Ishikawa (cell line): ENCODE data around the gene PPM1L.

Source experiments
- CEBPB ChIP-seq: IDR thresholded peaks from 2 replicates; pipeline ENCODE4 v1.6.1; 2012
- CREB1 ChIP-seq: IDR thresholded peaks from 2 replicates; pipeline ENCODE4 v1.6.1; 2012; ENCODE audit warnings: low read depth
- EGR1 ChIP-seq: IDR thresholded peaks from 2 replicates; pipeline ENCODE4 v1.6.1; 2012
- EP300 ChIP-seq: IDR thresholded peaks from 2 replicates; pipeline ENCODE4 v1.6.1; 2012; ENCODE audit warnings: borderline replicate concordance
- FOXM1 ChIP-seq: IDR thresholded peaks from 2 replicates; pipeline ENCODE4 v1.6.1; 2012; ENCODE audit warnings: low read depth, borderline replicate concordance
- MAX ChIP-seq: IDR thresholded peaks from 2 replicates; pipeline ENCODE4 v1.6.1; 2012
- NFIC ChIP-seq: IDR thresholded peaks from 2 replicates; pipeline ENCODE4 v1.6.1; 2012
- RAD21 ChIP-seq: IDR thresholded peaks from 2 replicates; pipeline ENCODE4 v1.6.1; 2012; ENCODE audit warnings: low read depth
- TAF1 ChIP-seq: IDR thresholded peaks from 2 replicates; pipeline ENCODE4 v1.6.1; 2012; ENCODE audit warnings: low read depth, mild to moderate bottlenecking
- TCF12 ChIP-seq: IDR thresholded peaks from 2 replicates; pipeline ENCODE4 v1.6.1; 2012; ENCODE audit warnings: low read depth
- TEAD4 ChIP-seq: IDR thresholded peaks from 2 replicates; pipeline ENCODE4 v1.6.1; 2012
- USF1 ChIP-seq: IDR thresholded peaks from 2 replicates; pipeline ENCODE4 v1.6.1; 2012
- YY1 ChIP-seq: IDR thresholded peaks from 2 replicates; pipeline ENCODE4 v1.6.1; 2012; ENCODE audit warnings: low read depth
- ZBTB7A ChIP-seq: IDR thresholded peaks from 2 replicates; pipeline ENCODE4 v1.6.1; 2012; ENCODE audit warnings: low read depth
- TF ChIP-seq, protein P1 (sequence below): IDR thresholded peaks from 2 replicates; pipeline ENCODE4 v1.6.1; 2012; ENCODE audit warnings: low read depth, mild to moderate bottlenecking

Gene PPM1L

DNA sequence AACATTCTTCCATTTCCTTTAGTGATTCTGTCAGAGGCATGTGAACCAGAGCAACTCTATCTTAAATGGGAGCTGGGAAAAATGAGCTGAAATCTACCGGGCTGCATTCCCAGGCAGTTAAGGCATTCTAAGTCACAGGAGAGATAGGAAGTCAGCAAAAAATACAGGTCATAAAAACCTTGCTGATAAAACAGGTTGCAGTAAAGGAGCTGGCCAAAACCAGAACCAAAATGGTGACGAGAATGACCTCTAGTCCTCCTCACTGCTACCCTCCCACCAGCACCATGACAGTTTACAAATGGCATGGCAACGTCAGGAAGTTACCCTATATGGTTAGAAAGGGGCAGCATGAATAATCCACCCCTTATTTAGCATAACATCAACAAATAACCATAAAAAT is 282.7 kb downstream of the PPM1L start:
- TF ChIP-seq, protein P1, sequence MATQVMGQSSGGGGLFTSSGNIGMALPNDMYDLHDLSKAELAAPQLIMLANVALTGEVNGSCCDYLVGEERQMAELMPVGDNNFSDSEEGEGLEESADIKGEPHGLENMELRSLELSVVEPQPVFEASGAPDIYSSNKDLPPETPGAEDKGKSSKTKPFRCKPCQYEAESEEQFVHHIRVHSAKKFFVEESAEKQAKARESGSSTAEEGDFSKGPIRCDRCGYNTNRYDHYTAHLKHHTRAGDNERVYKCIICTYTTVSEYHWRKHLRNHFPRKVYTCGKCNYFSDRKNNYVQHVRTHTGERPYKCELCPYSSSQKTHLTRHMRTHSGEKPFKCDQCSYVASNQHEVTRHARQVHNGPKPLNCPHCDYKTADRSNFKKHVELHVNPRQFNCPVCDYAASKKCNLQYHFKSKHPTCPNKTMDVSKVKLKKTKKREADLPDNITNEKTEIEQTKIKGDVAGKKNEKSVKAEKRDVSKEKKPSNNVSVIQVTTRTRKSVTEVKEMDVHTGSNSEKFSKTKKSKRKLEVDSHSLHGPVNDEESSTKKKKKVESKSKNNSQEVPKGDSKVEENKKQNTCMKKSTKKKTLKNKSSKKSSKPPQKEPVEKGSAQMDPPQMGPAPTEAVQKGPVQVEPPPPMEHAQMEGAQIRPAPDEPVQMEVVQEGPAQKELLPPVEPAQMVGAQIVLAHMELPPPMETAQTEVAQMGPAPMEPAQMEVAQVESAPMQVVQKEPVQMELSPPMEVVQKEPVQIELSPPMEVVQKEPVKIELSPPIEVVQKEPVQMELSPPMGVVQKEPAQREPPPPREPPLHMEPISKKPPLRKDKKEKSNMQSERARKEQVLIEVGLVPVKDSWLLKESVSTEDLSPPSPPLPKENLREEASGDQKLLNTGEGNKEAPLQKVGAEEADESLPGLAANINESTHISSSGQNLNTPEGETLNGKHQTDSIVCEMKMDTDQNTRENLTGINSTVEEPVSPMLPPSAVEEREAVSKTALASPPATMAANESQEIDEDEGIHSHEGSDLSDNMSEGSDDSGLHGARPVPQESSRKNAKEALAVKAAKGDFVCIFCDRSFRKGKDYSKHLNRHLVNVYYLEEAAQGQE, result no peak
- TF ChIP-seq EGR1 (no peak), TCF12 (no peak), ZBTB7A (no peak), TAF1 (no peak), CREB1 (no peak), RAD21 (no peak), FOXM1 (no peak), CEBPB (no peak)

GRCh38 chr3:161042023-161042501 is 286.0 kb downstream of the PPM1L start:
- TF ChIP-seq TAF1, result no peak

GRCh38 chr3:161043336-161044035 is 287.5 kb downstream of the PPM1L start:
- TF ChIP-seq, protein P1, result no peak
- TF ChIP-seq EP300 (no peak), TCF12 (no peak)

DNA sequence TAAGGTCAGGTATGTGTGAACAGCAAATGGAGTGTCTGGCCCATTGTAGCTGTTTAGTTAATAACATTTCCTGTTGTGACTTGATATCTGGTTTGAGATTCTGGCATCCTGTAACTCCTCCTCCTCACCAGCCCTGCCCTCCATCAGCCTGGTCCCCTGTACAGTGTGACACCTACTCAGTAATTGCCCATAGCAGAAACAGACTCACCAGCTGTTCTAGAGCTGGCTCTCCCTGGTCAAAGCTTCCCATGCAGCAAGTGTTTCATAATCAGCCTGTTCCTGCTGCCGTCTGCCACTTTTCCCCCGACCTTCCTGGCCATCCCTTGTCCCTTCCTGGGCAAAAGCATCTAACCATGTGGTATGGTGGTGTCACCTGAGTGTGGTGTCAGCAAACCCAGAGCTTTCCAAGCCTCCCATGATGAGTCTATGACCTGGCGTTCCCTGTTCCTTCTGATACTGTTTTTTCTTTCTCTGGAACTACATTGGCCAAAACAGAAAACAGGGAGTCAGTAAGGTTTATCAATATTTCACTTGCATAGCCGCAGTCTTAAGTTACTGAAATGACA is 293.7 kb downstream of the PPM1L start:
- TF ChIP-seq EP300 (no peak), TAF1 (no peak), RAD21 (no peak), CEBPB (no peak), YY1 (no peak), CREB1 (no peak), FOXM1 (no peak), ZBTB7A (no peak), TCF12 (no peak), NFIC (no peak), MAX (no peak), EGR1 (no peak), USF1 (no peak), TEAD4 (no peak)
- TF ChIP-seq, protein P1, result no peak

- TF ChIP-seq ZBTB7A (no peak), EGR1 (no peak), TAF1 (no peak), CEBPB (no peak), YY1 (no peak), USF1 (no peak), NFIC (no peak), MAX (no peak), EP300 (no peak), FOXM1 (no peak), TCF12 (no peak), TEAD4 (no peak), RAD21 (no peak), CREB1 (no peak)
- TF ChIP-seq, protein P1, result no peak
Observed at GRCh38 chr3:161050935-161051334, 294.9 kb downstream of the PPM1L start.
